OCI-LY7 (cell line): Measurements from ENCODE around the gene TJP1. TPM values are rescaled to one million over a fixed set of nuclear protein-coding genes. Genes with fewer than 3 reads are reported as not detected.

ENCODE experiments used
- BruUV-seq: library from RNA; stranded (reverse); fragments of 400-500 nt; replicated peaks from 2 replicates; lab custom pipeline; 2021; lab: Mats Ljungman, UMichigan
- CTCF ChIA-PET: fragments of 300-600 bp; sonication (Branson Sonifier 250); formaldehyde crosslinking; loops from one replicate; lab custom pipeline; 2022; ENCODE audit warnings: antibody characterized with exemption; ENCODE audit not compliant: unreplicated experiment; lab: Charles Lee
- POLR2A ChIA-PET: fragments of 300-600 bp; sonication (Branson Sonifier 250); formaldehyde crosslinking; loops from one replicate; lab custom pipeline; 2022; ENCODE audit warnings: antibody characterized with exemption; lab: Charles Lee
- DNase-seq: peaks from one replicate; pipeline ENCODE4 v3.0.0-alpha.2; 2015; ENCODE audit warnings: low spot score
- H2AFZ ChIP-seq: fragments of 200-600 bp; sonication (generic), shearing (Covaris generic); 2 replicates; pipeline ENCODE4 v1.6.1; 2014; ENCODE audit warnings: mild to moderate bottlenecking, antibody characterized with exemption, low read length, moderate library complexity
- H3K27ac ChIP-seq: fragments of 200-600 bp; sonication (generic); 2 replicates; pipeline ENCODE4 v1.5.1; 2014; ENCODE audit warnings: mixed run types, low read depth, mild to moderate bottlenecking, moderate library complexity, low read length, inconsistent platforms; ENCODE audit not compliant: poor library complexity, severe bottlenecking
- H3K36me3 ChIP-seq: fragments of 200-600 bp; sonication (generic); 2 replicates; pipeline ENCODE4 v1.6.1; 2014; ENCODE audit warnings: mild to moderate bottlenecking, antibody characterized with exemption, low read length, moderate library complexity, mixed read lengths; ENCODE audit not compliant: insufficient read depth
- H3K4me1 ChIP-seq: fragments of 200-600 bp; sonication (generic); 2 replicates; pipeline ENCODE4 v1.5.1; 2014; ENCODE audit warnings: mild to moderate bottlenecking, low read length; ENCODE audit not compliant: insufficient read depth, poor library complexity, severe bottlenecking
- H3K4me2 ChIP-seq: fragments of 200-600 bp; sonication (generic); 2 replicates; pipeline ENCODE4 v1.6.1; 2014; ENCODE audit warnings: mild to moderate bottlenecking, low read length
- H3K4me3 ChIP-seq: fragments of 200-600 bp; sonication (generic); 2 replicates; pipeline ENCODE4 v1.5.1; 2014; ENCODE audit warnings: mild to moderate bottlenecking, low read depth, low read length; ENCODE audit not compliant: poor library complexity, severe bottlenecking
- H3K79me2 ChIP-seq: fragments of 200-600 bp; sonication (generic); 2 replicates; pipeline ENCODE4 v1.6.1; 2016; ENCODE audit warnings: low read depth, mild to moderate bottlenecking, low read length, moderate library complexity, mixed read lengths; ENCODE audit not compliant: insufficient read depth
- H3K9me2 ChIP-seq: fragments of 200-600 bp; sonication (generic); 2 replicates; pipeline ENCODE4 v1.6.1; 2016; ENCODE audit warnings: mild to moderate bottlenecking, low read length, mixed read lengths; ENCODE audit not compliant: insufficient read depth
- H3K9me3 ChIP-seq: fragments of 200-600 bp; sonication (generic); 2 replicates; pipeline ENCODE4 v1.6.1; 2014; ENCODE audit warnings: mild to moderate bottlenecking, mixed run types, low read length, mixed read lengths
- H4K20me1 ChIP-seq: fragments of 200-600 bp; sonication (generic); 2 replicates; pipeline ENCODE4 v1.6.1; 2014; ENCODE audit warnings: mild to moderate bottlenecking, antibody characterized with exemption, low read length, moderate library complexity, mixed read lengths; ENCODE audit not compliant: insufficient read depth
- CTCF ChIP-seq: fragments of 200-600 bp; sonication (generic); conservative IDR thresholded peaks from 2 replicates; pipeline ENCODE4 v1.5.1; 2014; ENCODE audit warnings: mild to moderate bottlenecking, antibody characterized with exemption, low read length, moderate library complexity, mixed read lengths
- EZH2phosphoT487 ChIP-seq: fragments of 200-600 bp; sonication (generic); IDR thresholded peaks from 2 replicates; pipeline ENCODE4 v1.6.1; 2018; ENCODE audit warnings: low read depth, borderline replicate concordance, mild to moderate bottlenecking, mixed run types, antibody characterized with exemption, low read length, moderate library complexity, mixed read lengths
- intact Hi-C: fragments of 100-400 bp; cut with micrococcal nuclease; formaldehyde crosslinking; loops from one replicate; pipeline ENCODE4 v1.10.0; 2022; ENCODE audit not compliant: unreplicated experiment
- total RNA-seq, 2 experiments: library from RNA; depleted of rRNA in 1 of 2; stranded (reverse); fragments of >200 nt in 1 of 2; shearing (Covaris generic) in 1 of 2; gene quantifications; 2 replicates each; pipeline ENCODE4 v1.2.3, GENCODE V29; 2014 to 2022

The TJP1 gene
- total RNA-seq, 2 experiments from 2014 or later, result 0.19 to 0.32 TPM

- no TSS peak for BruUV-seq
Observed at GRCh38 chr15:29790607-29791006, 31.7 kb downstream of the TJP1 start.

GRCh38 chr15:29789871-29790270 is 32.4 kb downstream of the TJP1 start:
- no peaks in the 10 kb centered on the region for H4K20me1 ChIP-seq
- ChIA-PET CTCF (no interaction called here), POLR2A (no interaction called here)
- TF ChIP-seq EZH2phosphoT487, result no peak
- TF ChIP-seq CTCF, result no peak
- H3K4me3 ChIP-seq, result no peak overlapping the region
- H2AFZ ChIP-seq, result no peak overlapping the region
- H3K9me3 ChIP-seq, result no peaks in the 10 kb centered on the region
- H3K4me2 ChIP-seq, result no peak overlapping the region
- no peaks in the 10 kb centered on the region for H3K79me2 ChIP-seq
- no TSS peak for BruUV-seq
- no peaks in the 10 kb centered on the region for H3K4me1 ChIP-seq
- H3K27ac ChIP-seq, result no peak overlapping the region
- no peaks in the 10 kb centered on the region for H3K36me3 ChIP-seq
- DNase-seq, result no peak
- H3K9me2 ChIP-seq, result no peaks in the 10 kb centered on the region
- intact Hi-C loops, result no loop called here

More at GRCh38 chr15:29790607-29791006, 31.7 kb downstream of the TJP1 start:
- TF ChIP-seq CTCF (no peak), EZH2phosphoT487 (no peak)
- Histone ChIP-seq H3K27ac (no peak overlapping the region), H4K20me1 (no peaks in the 10 kb centered on the region), H2AFZ (no peak overlapping the region), H3K9me2 (no peaks in the 10 kb centered on the region), H3K4me2 (no peak overlapping the region), H3K9me3 (no peaks in the 10 kb centered on the region), H3K36me3 (no peaks in the 10 kb centered on the region), H3K4me3 (no peak overlapping the region), H3K4me1 (no peaks in the 10 kb centered on the region), H3K79me2 (no peaks in the 10 kb centered on the region)
- intact Hi-C loops, result no loop called here
- DNase-seq, result no peak
- ChIA-PET CTCF (no interaction called here), POLR2A (no interaction called here)

- H3K4me1 ChIP-seq, result no peaks in the 10 kb centered on the region
- H3K4me2 ChIP-seq, result no peak overlapping the region
- no peak overlapping the region for H3K27ac ChIP-seq
- H3K79me2 ChIP-seq, result no peaks in the 10 kb centered on the region
- no peaks in the 10 kb centered on the region for H3K36me3 ChIP-seq
- no peak for DNase-seq
- CTCF ChIA-PET, result no interaction called here
- H3K9me2 ChIP-seq, result no peaks in the 10 kb centered on the region
- POLR2A ChIA-PET, result no interaction called here
- H2AFZ ChIP-seq, result no peak overlapping the region
- intact Hi-C loops, result no loop called here
- no peaks in the 10 kb centered on the region for H4K20me1 ChIP-seq
- no TSS peak for BruUV-seq
- no peak for TF ChIP-seq EZH2phosphoT487
- TF ChIP-seq CTCF, result no peak
- no peaks in the 10 kb centered on the region for H3K9me3 ChIP-seq
- no peak overlapping the region for H3K4me3 ChIP-seq
Observed at GRCh38 chr15:29788433-29789034, 33.7 kb downstream of the TJP1 start.
